B cell (primary cell): ENCODE measurements around the gene NIPAL4. TPM values are rescaled to one million over a fixed set of nuclear protein-coding genes. Genes with fewer than 3 reads are reported as not detected.

Experiments
- ATAC-seq: fragments of 200-7000 bp; cut with Tn5 transposase; one replicate; pipeline ENCODE4 v1.10.0; 2021; ENCODE audit warnings: low read depth, mild to moderate bottlenecking, moderate number of reproducible peaks, moderate library complexity
- CTCF ChIA-PET: fragments of 350-600 bp; sonication (Branson Sonifier 250); formaldehyde crosslinking; loops from one replicate; lab custom pipeline; 2021; ENCODE audit warnings: antibody characterized with exemption, inconsistent platforms; lab: Charles Lee
- POLR2A ChIA-PET: fragments of 350-600 bp; sonication (Branson Sonifier 250); formaldehyde crosslinking; loops from one replicate; lab custom pipeline; 2021; ENCODE audit warnings: antibody characterized with exemption; lab: Charles Lee
- DNase-seq: peaks from one replicate; pipeline ENCODE4 v3.0.0; 2013
- H2AFZ ChIP-seq: 2 replicates; pipeline ENCODE4 v1.6.1; 2012; ENCODE audit warnings: mild to moderate bottlenecking, low read depth, low read length; ENCODE audit not compliant: insufficient read depth, poor library complexity, severe bottlenecking
- H3K27ac ChIP-seq, 2 donors: 1 replicate in 1 of 2; 2 replicates in 1 of 2; pipeline ENCODE4 v1.5.1; 2012 to 2013; ENCODE audit warnings: low read length in 2 of 2, mild to moderate bottlenecking in 2 of 2, moderate library complexity in 1 of 2
- H3K27me3 ChIP-seq, 4 experiments: fragments of 200-600 bp in 1 of 4; sonication (generic) in 1 of 4; replicated peaks in 1 of 4; 1 replicate in 2 of 4; 2 replicates in 2 of 4; pipeline versions ENCODE4 v1.6.1 to v1.7.0; 2013 to 2016; ENCODE audit warnings: low read length in 3 of 4, mild to moderate bottlenecking in 2 of 4, mixed read lengths in 1 of 4, moderate library complexity in 1 of 4; ENCODE audit not compliant: insufficient read depth in 4 of 4, control insufficient read depth in 3 of 4; ENCODE audit errors: control extremely low read depth in 1 of 4
- H3K36me3 ChIP-seq, 2 experiments: replicated peaks in 1 of 2; 1 replicate in 1 of 2; 2 replicates in 1 of 2; pipeline versions ENCODE4 v1.6.1 to v1.7.1; 2013; ENCODE audit warnings: low read length in 1 of 2; ENCODE audit not compliant: insufficient read depth in 2 of 2, control insufficient read depth in 1 of 2; ENCODE audit errors: control extremely low read depth in 1 of 2, extremely low read depth in 1 of 2
- H3K4me1 ChIP-seq, 2 donors: fragments of 200-600 bp in 1 of 2; sonication (generic) in 1 of 2; 1 replicate in 1 of 2; 2 replicates in 1 of 2; pipeline versions ENCODE4 v1.5.1 to v1.6.1; 2013 to 2017; ENCODE audit warnings: low read length in 2 of 2; ENCODE audit not compliant: control insufficient read depth in 2 of 2, insufficient read depth in 2 of 2
- H3K4me2 ChIP-seq: replicated peaks from 2 replicates; pipeline ENCODE3; 2012; ENCODE audit warnings: mild to moderate bottlenecking, low read depth, low read length; ENCODE audit not compliant: poor library complexity, severe bottlenecking
- H3K4me3 ChIP-seq, 5 experiments: fragments of 200-600 bp in 1 of 5; sonication (generic) in 1 of 5; 1 replicate in 3 of 5; 2 replicates in 2 of 5; pipeline versions ENCODE4 v1.5.1 to v1.7.0; 2011 to 2016; ENCODE audit warnings: low read length in 4 of 5, mild to moderate bottlenecking in 4 of 5, low read depth in 2 of 5, control low read depth in 1 of 5, moderate library complexity in 1 of 5; ENCODE audit not compliant: insufficient read depth in 1 of 5; ENCODE audit errors: control extremely low read depth in 1 of 5, extremely low read depth in 1 of 5
- H3K79me2 ChIP-seq: fragments of 200-600 bp; sonication (generic); one replicate; pipeline ENCODE4 v1.6.0; 2016; ENCODE audit warnings: low read length; ENCODE audit not compliant: control insufficient read depth, insufficient read depth
- H3K9ac ChIP-seq: fragments of 200-600 bp; sonication (generic); 2 replicates; pipeline ENCODE4 v1.6.1; 2017; ENCODE audit warnings: mild to moderate bottlenecking, low read length, moderate library complexity
- H3K9me3 ChIP-seq, 3 donors: one replicate each; pipeline versions ENCODE4 v1.6.1 to v1.7.1; 2013; ENCODE audit warnings: low read length in 2 of 3; ENCODE audit not compliant: control insufficient read depth in 2 of 3, insufficient read depth in 1 of 3; ENCODE audit errors: control extremely low read depth in 1 of 3
- H4K20me1 ChIP-seq: 2 replicates; pipeline ENCODE4 v1.6.0; 2012; ENCODE audit warnings: mild to moderate bottlenecking, low read length; ENCODE audit not compliant: insufficient read depth, control insufficient read depth, poor library complexity, severe bottlenecking
- H3K27ac Mint-ChIP-seq: one replicate; pipeline ENCODE4 v1.8.0; 2021; ENCODE audit warnings: mixed read lengths
- H3K27me3 Mint-ChIP-seq: one replicate; pipeline ENCODE4 v1.8.0; 2021; ENCODE audit warnings: mixed read lengths
- H3K4me1 Mint-ChIP-seq: one replicate; pipeline ENCODE4 v1.8.0; 2021; ENCODE audit warnings: mixed read lengths
- H3K4me3 Mint-ChIP-seq: one replicate; pipeline ENCODE4 v1.8.0; 2021; ENCODE audit warnings: mixed read lengths
- H3K9me3 Mint-ChIP-seq: one replicate; pipeline ENCODE4 v1.8.0; 2022; ENCODE audit warnings: mixed read lengths; ENCODE audit not compliant: insufficient read depth
- EZH2 ChIP-seq: IDR thresholded peaks from 2 replicates; pipeline ENCODE4 v1.6.1; 2012; ENCODE audit warnings: borderline replicate concordance, low read depth, mild to moderate bottlenecking, moderate library complexity, low read length; ENCODE audit not compliant: insufficient read depth, poor library complexity, severe bottlenecking
- WGBS: methylation state at CpG from one replicate; pipeline ENCODE4 v1.1.5; 2013; ENCODE audit warnings: missing lambda C conversion rate; ENCODE audit not compliant: insufficient coverage; 5-methylcytosine and 5-hydroxymethylcytosine counted together
- intact Hi-C: fragments of 100-400 bp; cut with micrococcal nuclease; formaldehyde crosslinking; loops from one replicate; pipeline ENCODE4 v1.10.0; 2022
- polyA plus RNA-seq: library from polyadenylated mRNA; depleted of rRNA; stranded (reverse); fragments of >200 nt; gene quantifications from 2 replicates; pipeline ENCODE4 v1.2.3, GENCODE V29; 2012
- total RNA-seq, 2 donors: library from RNA; stranded (reverse); fragments of 120-200 nt in 1 of 2; gene quantifications; 1 replicate in 1 of 2; 2 replicates in 1 of 2; pipeline versions ENCODE4 v1.2.3 to v1.2.4, GENCODE V29; 2013 to 2022
- TF ChIP-seq, protein P1 (sequence below): fragments of 200-600 bp; IDR thresholded peaks from one replicate; pipeline ENCODE4 v1.8.0; 2022; ENCODE audit warnings: antibody characterized with exemption, mild to moderate bottlenecking

Gene NIPAL4
- total and polyA plus RNA-seq, 2 donors (not counting 1 experiment from before 2014, with no cell fraction given) = 4.6 to 6.4 TPM

- H3K27me3 Mint-ChIP-seq = no peaks in the 10 kb centered on the region
- DNase-seq = no peak
- Histone ChIP-seq H3K27ac (peak overlapping the region; percentile 94 to 100), H3K36me3 (peaks cover 2 to 89% of the 10 kb centered on the region in 2 experiments), H3K4me3 (no peak overlapping the region), H3K9ac (peak overlapping the region; percentile 12), H4K20me1 (no peaks in the 10 kb centered on the region), H3K27me3 (no peaks in the 10 kb centered on the region), H2AFZ (no peak overlapping the region), H3K4me2 (peak overlapping the region; percentile 63), H3K4me1 (peaks cover 78 to 88% of the 10 kb centered on the region in 2 donors), H3K79me2 (peaks cover 46% of the 10 kb centered on the region), H3K9me3 (peaks cover 0 to 4% (median 0%) of the 10 kb centered on the region in 3 donors)
- H3K4me1 Mint-ChIP-seq = peaks cover 89% of the 10 kb centered on the region
- WGBS = 78% methylated on average over 5 of the region's 5 CpGs
- POLR2A ChIA-PET = interaction anchor here (0.6 to 4.2 kb wide), 6 partner anchors 17 to 167 kb away, joined by 3 to 41 read pairs (median 4); partner anchors contain the start of gene SOX30
- CTCF ChIA-PET = interaction anchor here (0.6 to 2.4 kb wide), 16 partner anchors 8 to 259 kb away, joined by 3 to 12 read pairs (median 4); partner anchors contain the start of genes LSM11 and NIPAL4
- peak overlapping the region; percentile 60 for H3K4me3 Mint-ChIP-seq
- no peak for TF ChIP-seq EZH2
- TF ChIP-seq, protein P1, sequence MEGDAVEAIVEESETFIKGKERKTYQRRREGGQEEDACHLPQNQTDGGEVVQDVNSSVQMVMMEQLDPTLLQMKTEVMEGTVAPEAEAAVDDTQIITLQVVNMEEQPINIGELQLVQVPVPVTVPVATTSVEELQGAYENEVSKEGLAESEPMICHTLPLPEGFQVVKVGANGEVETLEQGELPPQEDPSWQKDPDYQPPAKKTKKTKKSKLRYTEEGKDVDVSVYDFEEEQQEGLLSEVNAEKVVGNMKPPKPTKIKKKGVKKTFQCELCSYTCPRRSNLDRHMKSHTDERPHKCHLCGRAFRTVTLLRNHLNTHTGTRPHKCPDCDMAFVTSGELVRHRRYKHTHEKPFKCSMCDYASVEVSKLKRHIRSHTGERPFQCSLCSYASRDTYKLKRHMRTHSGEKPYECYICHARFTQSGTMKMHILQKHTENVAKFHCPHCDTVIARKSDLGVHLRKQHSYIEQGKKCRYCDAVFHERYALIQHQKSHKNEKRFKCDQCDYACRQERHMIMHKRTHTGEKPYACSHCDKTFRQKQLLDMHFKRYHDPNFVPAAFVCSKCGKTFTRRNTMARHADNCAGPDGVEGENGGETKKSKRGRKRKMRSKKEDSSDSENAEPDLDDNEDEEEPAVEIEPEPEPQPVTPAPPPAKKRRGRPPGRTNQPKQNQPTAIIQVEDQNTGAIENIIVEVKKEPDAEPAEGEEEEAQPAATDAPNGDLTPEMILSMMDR = no peak
- H3K9me3 Mint-ChIP-seq = no peaks in the 10 kb centered on the region
- H3K27ac Mint-ChIP-seq = peak overlapping the region; percentile 95
- no peak for ATAC-seq
- intact Hi-C loops = loop anchor here (5.0 kb wide), 3 partner anchors 38 to 113 kb away; no protein-coding TSS in a partner anchor
Measured at GRCh38 chr5:157484768-157485167, 24.8 kb downstream of the NIPAL4 start.

GRCh38 chr5:157485340-157485739 is 25.3 kb downstream of the NIPAL4 start:
- Histone ChIP-seq H3K79me2 (peaks cover 40% of the 10 kb centered on the region), H3K27me3 (no peaks in the 10 kb centered on the region), H3K36me3 (peaks cover 4 to 89% of the 10 kb centered on the region in 2 experiments), H3K9me3 (peaks cover 0 to 4% (median 0%) of the 10 kb centered on the region in 3 donors), H4K20me1 (no peaks in the 10 kb centered on the region), H3K9ac (peak overlapping the region; percentile 12), H2AFZ (no peak overlapping the region), H3K4me2 (peak overlapping the region; percentile 63), H3K4me3 (no peak overlapping the region), H3K4me1 (peaks cover 75 to 86% of the 10 kb centered on the region in 2 donors), H3K27ac (peak overlapping the region; percentile 94 to 100)
- Mint-ChIP-seq H3K4me1 (peaks cover 87% of the 10 kb centered on the region), H3K27me3 (no peaks in the 10 kb centered on the region), H3K4me3 (peak overlapping the region; percentile 65), H3K27ac (peak overlapping the region; percentile 95), H3K9me3 (no peaks in the 10 kb centered on the region)
- intact Hi-C loops = loop anchor here (5.0 kb wide), 3 partner anchors 37 to 112 kb away; no protein-coding TSS in a partner anchor
- ATAC-seq = no peak
- POLR2A ChIA-PET = interaction anchor here (0.8 to 4.2 kb wide), 6 partner anchors 9 to 166 kb away, joined by 3 to 41 read pairs (median 4); partner anchors contain the start of gene SOX30
- no peak for TF ChIP-seq EZH2
- TF ChIP-seq, protein P1 = no peak
- CTCF ChIA-PET = interaction anchor here (0.6 to 2.4 kb wide), 22 partner anchors 8 to 258 kb away, joined by 3 to 21 read pairs (median 4); partner anchors contain the start of gene LSM11
- WGBS = 98% methylated on average over 2 of the region's 2 CpGs
- DNase-seq = no peak
